GM21390 (cell line): ENCODE data around the gene OSGIN1.
"Not testable (repeated sequence)": the region's sequence is repeated elsewhere in the genome, so short reads cannot be mapped to it uniquely, and the experiment has no call there.

Experiments used
- ATAC-seq: cut with Tn5 transposase; IDR thresholded peaks from one replicate; pipeline ENCODE4 v1.9.1; 2021; ENCODE audit not compliant: unreplicated experiment

Gene OSGIN1

DNA sequence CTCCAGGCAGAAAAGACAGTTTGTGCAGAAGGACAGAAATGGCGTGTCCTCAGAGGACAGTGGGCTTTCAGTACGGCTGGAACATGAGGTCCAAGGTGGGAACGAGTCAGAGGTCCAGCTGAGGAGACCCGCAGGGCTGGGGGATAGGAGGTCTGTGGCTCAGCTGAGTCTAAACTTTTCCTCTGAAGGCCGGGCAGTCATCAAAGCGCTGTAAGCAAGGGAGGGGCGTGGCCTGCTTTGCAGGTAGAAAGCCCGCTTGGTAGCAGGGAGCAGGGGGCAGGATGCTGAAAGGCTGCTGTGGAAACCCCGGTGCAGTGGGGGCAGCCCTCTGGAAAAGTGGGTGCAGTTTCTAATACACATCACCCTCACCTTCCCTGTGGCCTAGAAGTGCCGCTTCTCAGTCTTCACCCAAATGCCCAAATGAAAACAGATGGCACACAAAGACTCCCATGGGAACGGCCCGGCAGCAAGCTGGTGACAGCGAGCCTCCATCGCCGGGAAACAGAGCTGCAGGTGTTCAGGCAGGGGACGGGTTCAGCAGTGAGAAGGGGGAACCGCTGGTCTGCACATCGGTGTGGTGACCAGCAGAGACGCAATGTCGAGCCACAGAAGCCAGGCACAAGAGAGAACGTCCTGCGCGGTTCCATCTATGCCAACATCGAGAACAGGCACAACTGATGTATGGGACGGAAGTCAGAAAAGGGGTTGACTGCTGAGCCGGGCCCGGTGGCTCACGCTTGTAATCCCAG, 12.2 kb upstream of the OSGIN1 start:
- ATAC-seq = no peak

DNA sequence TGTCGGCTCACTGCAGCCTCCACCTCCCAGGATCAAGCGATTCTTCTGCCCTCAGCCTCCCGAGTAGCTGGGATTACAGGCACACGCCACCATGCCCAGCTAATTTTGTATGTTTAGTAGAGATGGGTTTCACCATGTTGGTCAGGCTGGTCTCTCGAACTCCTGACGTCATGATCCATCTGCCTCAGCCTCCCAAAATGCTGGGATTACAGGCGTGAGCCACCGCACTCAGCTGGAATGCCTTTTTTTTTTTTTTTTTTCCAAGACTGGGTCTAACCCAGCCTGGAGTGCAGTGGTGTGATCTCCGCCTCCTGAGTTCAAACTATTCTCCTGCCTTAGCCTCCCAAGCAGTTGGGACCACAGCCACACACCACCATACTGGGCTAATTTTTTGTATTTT, 11.5 kb upstream of the OSGIN1 start:
- not testable (repeated sequence) for ATAC-seq

DNA sequence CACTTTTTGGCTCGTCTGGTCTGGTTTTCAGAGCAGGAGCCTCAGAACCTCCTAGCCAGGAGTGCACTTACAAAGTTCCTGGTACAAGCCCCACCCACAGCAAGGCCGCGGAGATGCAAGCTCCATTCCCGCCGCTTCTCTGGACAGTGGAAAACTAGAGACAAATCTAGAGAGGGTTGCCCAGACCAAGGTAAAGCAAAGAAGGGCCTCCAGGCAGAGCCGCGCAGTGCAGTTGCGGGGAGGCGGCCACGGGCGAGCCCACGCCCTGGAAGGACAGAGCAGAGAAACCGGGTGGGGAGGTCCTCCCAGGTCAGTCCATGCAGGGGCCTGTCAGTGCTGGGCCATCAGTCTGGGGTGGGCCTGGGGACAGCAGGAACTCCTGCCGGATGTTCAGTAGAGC, 11.0 kb upstream of the OSGIN1 start:
- no peak for ATAC-seq

DNA sequence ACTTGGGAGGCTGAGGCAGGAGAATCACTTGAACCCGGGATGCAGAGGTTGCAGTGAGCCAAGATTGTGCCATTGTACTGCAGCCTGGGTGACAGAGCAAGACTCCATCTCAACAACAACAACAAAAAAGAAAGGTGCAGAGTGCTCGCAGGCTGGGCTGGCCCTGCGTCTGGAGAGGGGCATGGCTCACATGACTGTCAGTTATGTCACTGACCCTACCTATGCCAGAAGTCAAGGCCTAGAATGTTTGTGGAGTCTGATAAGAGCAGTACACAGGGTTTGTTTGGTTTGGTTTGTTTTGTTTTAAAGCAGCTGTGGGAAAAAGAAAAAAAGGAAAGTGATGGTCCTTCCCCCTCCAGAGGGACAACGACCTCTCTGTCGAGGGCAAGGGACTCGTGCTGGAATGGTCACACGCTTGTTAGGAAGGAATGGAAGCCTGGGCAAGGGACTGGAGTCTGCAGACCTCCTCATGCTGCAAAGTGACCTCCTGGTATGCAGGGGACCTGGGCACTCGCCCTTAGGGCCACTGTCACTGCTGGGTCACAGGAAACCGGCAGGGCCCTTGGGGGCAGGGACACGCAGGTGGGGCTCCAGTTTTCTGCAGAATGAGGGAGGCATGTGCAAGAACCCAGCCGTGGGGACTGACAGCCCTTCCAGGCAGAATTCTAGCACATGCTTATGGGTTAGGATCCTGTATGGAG, 10.1 kb upstream of the OSGIN1 start:
- ATAC-seq = no peak

DNA sequence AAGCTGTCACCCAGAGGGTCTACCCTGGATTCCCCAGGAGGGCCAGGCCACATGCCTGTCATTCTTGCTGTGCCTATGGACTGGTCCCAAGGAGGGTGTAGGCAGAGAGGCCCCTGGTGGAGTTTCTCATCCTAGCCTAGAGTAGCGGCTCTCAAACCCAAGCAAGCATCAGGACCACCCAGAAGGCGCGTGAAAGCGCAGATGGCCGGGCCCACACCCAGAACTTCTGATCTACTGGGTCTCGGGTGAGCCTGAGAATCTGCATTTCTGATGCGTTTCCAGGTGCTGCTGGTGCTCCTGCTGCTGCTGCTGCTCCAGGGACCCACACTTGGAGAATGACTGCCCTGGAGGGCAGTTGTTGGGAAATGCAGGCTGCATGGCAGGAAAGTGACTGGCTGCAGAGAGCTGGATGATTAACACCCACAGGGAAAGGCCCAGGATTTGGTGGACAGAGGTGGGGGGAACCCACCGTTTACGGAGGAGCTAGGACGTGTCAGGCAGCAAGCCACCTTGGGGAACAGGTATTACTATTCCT, 9.5 kb upstream of the OSGIN1 start:
- no peak for ATAC-seq

DNA sequence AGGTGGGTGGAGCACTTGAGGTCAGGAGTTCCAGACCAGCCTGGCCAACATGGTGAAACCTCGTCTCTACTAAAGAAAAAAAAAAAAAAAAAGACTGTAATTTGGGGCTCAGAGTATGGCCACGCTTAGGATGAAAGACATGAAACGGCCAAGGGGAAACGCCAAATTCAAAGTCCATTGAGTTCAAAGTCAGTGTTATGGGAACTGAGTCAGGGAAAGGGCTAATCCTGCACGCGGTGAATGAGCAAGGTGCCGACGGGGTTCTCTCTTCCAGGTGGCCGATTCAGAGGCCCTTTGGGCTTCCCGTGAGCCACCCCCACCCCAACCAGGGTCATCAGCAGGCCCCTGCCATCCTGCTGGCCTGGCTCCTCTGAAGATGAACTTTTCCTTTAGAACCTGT, 7.5 kb upstream of the OSGIN1 start:
- ATAC-seq = no peak

DNA sequence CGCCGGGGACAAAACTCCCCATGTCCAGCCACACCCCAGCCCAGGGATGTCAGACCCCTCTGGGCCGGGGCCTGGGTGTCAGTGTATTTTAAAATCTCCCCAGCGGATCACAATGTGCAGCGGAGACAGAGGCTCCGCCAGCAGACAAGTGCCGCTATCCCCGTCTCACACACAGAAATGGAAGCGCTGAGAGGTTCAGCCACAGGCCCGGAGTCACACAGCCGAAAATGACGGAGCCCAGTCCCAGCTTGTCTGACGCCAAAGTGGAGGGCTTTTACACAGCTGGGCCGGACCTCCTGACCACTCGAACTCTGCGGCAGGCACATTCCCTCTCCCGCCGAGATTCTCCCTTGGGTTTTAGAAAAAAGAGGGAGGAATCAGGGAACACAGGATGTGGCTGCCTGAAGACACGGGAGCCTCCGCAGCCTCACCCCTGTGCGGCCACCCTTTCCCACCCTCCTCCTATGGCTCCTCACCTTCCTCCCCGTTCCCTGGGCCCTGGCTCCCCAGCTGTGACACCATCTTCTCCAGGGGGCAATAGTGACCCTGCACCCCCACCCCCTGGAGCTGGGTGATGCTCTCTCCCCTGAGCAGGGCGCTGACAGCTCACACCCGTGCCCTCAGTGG, 6.8 kb upstream of the OSGIN1 start:
- ATAC-seq = no peak

DNA sequence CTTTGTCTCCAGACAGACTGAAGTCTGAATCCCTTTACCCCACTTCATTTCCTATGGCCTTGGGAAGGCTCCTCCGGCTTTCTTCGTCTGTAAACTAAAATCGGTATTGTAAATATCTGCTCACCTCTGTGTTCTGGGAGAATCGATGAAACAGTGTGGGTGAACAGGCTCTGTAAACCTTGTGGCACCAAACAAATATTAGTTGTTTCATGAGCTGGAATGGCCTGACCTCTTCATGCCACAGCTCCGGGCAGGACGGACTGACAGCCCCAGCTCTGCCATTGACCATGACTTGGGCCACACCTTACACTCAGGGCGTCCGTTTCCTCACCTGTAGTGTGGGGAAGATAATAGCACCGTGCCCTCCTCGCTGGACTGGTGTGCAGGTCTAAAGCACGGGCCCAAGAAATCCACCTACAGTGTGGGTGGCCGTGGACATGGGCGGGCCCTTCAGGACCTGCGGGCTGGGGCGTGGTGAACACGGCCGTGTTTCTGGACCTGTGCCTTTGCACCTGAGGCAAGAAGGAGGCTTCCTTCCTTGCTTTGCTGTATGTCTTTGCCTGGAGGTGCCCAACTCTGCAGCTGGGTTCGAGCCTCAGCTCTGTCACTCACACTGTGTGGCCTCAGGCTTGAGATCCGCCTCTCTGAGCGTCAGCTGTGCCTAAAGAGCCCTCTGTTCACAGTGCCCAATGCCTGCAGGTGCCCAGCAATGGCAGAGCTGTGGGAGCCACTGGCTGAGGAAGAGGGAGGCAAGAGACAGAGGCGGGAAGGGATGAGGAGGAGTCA, 6.1 kb upstream of the OSGIN1 start:
- ATAC-seq = no peak

DNA sequence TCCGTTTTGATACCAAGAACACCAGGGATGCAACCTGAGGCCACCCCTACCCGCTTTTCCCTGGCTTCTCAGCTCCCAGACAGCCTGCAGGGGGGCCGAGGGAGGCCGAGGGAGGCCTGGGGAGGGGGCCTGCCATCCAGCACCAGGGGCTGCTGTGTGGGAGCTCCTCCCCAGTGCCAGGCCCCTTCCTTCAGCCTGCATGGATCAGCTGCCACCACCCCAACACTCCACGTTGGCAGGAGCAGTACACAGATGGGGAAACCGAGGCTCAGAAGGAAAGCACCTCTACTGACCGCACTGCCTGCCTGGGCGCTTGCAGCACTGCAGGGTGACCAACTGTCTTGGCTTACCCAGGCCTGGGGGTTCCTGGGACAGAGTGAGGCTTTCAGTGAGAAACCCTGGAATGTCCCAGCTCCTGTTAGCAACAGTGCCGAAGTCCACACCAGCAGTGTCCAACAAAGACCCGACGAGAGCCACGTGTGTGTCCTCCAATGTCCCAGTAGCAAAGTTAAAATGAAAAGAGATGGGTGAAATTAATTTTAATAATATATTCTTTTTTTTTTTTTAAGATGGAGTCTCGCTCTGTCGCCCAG, 5.3 kb upstream of the OSGIN1 start:
- ATAC-seq = no peak

DNA sequence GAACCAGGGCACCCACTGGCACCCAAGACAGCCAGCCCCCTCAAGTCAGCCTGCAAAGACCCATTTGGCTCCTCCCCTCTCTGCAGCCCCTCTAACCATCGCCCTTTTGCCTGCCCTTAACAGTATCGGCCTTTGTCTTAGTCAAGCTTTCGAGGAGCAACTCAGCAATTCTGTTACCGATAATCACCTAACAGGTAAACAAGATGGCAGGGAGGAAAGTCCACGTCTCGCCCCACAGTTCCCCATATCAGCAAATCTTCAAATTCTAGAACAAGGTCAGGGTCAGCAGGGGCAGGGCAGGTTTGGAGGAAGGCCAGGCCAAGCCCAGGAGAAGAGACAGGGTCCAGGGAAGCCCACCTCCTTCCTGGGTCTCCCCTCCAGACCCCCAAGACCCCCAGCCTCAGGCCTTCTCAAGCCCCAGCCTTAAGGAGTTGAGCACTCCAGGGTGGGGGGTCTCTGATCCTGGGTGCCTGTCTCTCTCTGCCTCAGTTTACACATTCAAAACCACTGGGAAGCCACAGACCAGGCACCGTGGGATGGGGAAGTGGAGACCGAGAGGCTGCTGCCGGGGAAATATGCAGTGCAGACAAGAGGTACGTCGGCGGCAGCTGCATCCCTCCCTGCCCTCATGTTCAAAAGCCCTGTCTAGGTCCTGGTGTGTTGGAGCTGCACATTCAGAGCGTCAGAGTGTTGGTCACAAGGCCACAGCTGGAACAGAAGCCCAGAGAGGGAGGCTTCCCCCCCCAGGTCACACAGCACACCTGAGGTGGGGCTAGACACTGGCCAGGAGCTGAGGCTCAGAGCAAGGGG, 3.9 kb upstream of the OSGIN1 start:
- ATAC-seq = no peak

DNA sequence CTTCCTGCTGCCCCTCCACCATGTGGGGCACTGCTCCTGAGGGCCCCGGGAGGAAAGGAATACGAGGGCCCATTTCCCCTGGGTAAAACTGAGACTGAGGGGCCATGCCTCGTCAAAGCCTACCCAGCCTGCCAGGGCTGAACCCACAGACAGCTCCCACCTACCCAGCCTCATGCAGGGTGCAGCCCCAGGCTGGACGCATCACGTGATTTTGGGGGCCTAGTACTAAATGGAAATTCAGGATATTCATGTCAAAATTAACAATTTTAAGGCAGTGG, 3.4 kb upstream of the OSGIN1 start:
- ATAC-seq = no peak

DNA sequence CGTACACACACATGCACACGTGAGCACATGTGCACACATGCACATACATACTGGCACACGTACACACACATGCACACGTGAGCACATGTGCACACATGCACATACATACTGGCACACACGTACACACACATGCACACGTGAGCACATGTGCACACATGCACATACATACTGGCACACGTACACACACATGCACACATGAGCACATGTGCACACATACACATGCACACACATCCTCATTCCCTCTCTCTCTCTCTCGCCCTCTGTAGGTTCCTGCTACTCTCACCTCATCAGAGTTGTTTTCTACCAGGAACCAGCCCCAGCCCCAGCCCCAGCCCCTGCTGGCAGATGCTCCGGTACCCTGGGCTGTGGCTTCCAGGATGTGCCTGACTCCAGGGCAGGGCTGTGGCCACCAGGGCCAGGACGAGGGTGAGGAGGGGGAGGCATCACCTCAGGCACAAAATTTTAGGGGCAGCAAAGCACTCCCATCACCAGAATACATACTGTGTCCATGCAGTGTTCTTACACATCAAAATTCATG, 2.1 kb upstream of the OSGIN1 start:
- ATAC-seq = not testable (repeated sequence)

DNA sequence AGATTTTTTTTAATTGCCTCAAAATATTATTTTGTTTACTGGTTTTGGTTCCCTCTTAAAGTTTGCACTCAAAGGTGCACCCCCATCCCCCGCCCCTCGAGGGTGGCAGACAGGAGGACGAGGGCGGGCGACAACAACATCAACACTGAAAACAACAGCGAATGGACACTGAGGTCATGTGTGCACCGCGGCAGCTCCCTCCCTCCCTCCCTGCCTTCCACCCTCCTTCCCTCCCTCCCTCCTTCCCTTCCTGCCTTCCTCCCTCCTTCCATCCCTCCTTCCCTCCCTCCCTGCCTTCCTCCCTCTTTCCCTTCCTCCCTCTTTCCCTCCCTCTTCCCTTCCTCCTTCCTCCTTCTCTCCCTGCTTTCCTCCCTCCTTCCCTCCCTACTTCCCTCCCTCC, 1.5 kb upstream of the OSGIN1 start:
- ATAC-seq = no peak

DNA sequence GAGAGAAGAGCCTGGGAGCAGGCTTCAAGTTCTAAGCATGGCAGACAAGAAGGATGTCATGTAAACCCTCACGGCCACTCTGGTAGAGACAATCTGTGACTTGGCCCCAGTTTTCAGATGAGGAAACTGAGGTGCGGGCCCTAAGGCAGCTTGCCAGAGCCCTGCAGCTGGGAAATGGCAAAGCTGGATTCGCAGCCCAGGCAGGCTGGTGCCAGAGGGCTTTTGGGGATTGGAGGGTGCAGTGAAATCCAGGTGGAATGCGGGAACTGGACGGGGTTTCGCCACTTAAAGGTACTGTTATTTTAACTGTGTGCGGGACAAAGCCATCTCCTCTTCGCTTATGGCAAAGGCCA, 477 bp upstream of the OSGIN1 start:
- ATAC-seq = no peak

DNA sequence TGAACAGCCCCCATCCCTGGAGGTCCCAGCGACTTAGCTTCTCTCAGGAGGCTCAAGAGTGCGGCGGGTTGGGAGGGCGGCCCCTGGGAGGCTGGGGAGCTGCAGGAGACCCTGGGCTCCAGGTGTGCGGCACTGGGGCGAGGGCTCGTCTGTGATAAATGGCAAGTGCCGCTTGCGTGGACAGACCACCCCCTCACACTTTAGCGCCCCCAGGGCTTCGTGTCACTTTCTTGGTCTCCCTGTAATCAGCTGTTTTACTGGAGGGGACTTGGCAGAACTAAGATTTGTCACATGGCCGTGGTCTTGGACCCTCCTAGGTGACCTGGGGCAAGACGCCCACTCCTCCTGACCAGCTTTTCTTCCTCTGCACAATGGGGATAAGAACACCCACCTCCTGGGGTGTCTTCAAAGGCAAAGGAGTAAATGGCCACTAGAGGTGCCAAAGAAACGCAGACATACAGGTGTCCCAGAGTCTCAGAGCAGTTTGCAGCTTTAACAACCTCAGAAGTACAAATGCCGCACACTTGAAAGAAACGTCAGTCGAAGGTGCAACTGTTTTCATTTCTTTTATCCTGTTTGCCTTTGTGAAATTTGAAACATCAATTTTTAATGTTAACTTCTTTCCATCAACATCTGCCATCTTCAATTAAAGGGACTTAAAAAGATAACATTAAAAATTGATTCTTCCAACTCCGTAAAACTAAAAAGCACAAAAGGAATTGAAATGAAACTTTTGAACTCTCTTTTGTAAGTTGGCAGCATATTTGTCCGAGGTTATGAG, 946 bp downstream of the OSGIN1 start:
- ATAC-seq = no peak

DNA sequence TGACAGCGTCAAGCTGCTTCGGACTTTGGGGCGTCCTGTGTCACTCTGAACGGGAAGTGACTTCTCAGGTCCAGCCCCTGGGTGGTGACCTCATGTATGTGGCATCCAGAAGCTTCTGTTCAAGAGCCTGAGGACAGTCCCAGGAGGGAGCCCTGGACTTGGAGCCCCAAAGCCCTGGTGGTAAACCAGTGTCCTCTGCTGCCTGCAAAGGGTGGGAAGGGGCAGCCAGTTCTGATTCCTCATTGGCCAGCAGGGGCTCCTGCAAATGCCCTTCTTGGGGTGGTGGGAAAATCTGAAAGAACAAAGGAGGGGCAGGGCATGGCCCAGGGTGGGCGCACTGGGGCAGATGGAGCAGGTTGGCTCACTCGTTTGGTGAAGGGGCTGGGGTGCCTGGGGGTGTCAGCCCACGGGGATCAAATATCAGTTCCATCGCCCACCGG, 1.6 kb downstream of the OSGIN1 start:
- no peak for ATAC-seq

DNA sequence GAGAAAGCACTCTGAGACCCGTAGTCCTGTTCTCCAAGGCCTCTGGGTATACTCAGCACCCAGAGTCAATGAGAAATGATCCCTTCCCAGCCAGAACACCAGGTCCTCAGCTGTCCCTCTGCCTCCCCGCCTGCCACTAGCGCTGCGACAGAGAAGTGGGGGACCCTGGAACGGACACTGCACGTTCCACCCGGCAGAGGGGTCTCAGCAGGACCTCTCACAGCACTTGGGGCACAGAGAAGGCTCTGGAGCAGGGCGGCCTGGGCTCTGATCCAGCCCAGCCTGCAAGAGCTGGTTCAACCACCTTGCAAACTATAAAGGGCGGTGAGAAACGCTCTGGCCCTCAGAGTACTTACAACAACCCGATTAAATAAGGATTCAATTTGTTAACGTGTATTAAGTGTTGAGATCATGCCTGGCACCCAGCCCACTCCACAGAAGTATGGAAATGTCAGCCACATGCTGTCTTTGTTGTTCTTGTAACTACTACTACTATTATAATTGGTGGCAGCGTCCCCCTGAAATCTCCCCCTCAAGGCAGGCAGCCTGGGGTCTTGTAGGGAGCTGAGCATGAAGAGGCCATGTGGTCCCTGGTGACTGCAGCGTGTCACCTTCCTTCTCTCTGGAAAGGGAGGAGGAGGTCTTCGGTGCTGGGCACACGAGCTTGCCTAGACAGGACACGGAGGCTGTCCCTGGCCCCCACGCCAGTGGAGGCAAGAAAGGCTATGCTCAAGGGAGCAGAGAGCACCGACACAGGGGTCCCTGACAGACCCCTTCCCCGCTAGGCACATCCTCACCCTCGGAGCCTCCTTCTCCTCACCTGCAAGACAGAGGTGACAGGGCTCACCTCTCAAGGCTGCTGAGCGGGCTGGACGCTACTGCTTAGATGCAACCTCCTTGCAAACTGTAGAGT, 2.4 kb downstream of the OSGIN1 start:
- no peak for ATAC-seq
